Neuronal stem cell (in vitro differentiated cells): ENCODE measurements around the gene POLR2C.

ENCODE experiments used
- DNase-seq: peaks from one replicate; pipeline ENCODE4 v3.0.0-alpha.2; 2013; ENCODE audit warnings: low spot score
- H2AFZ ChIP-seq: one replicate; pipeline ENCODE4 v1.6.1; 2013; ENCODE audit warnings: mild to moderate bottlenecking, low read length, inconsistent platforms
- H2AK5ac ChIP-seq: 2 replicates; pipeline ENCODE4 v1.6.1; 2013; ENCODE audit warnings: low read depth, mild to moderate bottlenecking, inconsistent platforms, low read length, moderate library complexity, mixed read lengths
- H2BK120ac ChIP-seq: 2 replicates; pipeline ENCODE4 v1.6.1; 2013; ENCODE audit warnings: low read depth, mild to moderate bottlenecking, inconsistent platforms, low read length, moderate library complexity, mixed read lengths
- H2BK12ac ChIP-seq: one replicate; pipeline ENCODE4 v1.6.1; 2013; ENCODE audit warnings: low read length, inconsistent platforms
- H2BK15ac ChIP-seq: 2 replicates; pipeline ENCODE4 v1.6.1; 2013; ENCODE audit warnings: mild to moderate bottlenecking, low read length, inconsistent platforms, mixed read lengths
- H2BK5ac ChIP-seq: one replicate; pipeline ENCODE4 v1.6.1; 2013; ENCODE audit warnings: inconsistent platforms, mild to moderate bottlenecking, low read length, moderate library complexity
- H3K14ac ChIP-seq: one replicate; pipeline ENCODE4 v1.6.1; 2013; ENCODE audit warnings: low read length, inconsistent platforms
- H3K18ac ChIP-seq: 2 replicates; pipeline ENCODE4 v1.6.1; 2013; ENCODE audit warnings: low read length, inconsistent platforms
- H3K23ac ChIP-seq: 2 replicates; pipeline ENCODE4 v1.6.1; 2013; ENCODE audit warnings: low read depth, mild to moderate bottlenecking, mixed read lengths, low read length, inconsistent platforms; ENCODE audit not compliant: poor library complexity
- H3K27ac ChIP-seq: replicated peaks from 3 replicates; pipeline ENCODE4 v1.5.1; 2013; ENCODE audit warnings: low read length, inconsistent platforms
- H3K27me3 ChIP-seq, 3 experiments: 2 replicates each; pipeline ENCODE4 v1.6.1; 2013; ENCODE audit warnings: low read length in 3 of 3, mild to moderate bottlenecking in 2 of 3, inconsistent platforms in 1 of 3, low read depth in 1 of 3, mixed read lengths in 1 of 3, moderate library complexity in 1 of 3; ENCODE audit not compliant: control insufficient read depth in 3 of 3, insufficient read depth in 3 of 3
- H3K36me3 ChIP-seq, 2 donors: replicated peaks in 1 of 2; 2 replicates each; pipeline ENCODE4 v1.6.1; 2013; ENCODE audit warnings: low read length in 2 of 2; ENCODE audit not compliant: control insufficient read depth in 2 of 2, insufficient read depth in 2 of 2
- H3K4ac ChIP-seq: 2 replicates; pipeline ENCODE4 v1.6.1; 2013; ENCODE audit warnings: inconsistent platforms, mild to moderate bottlenecking, low read length, moderate library complexity
- H3K4me1 ChIP-seq, 2 donors: 1 replicate in 1 of 2; 2 replicates in 1 of 2; pipeline ENCODE4 v1.6.1; 2013; ENCODE audit warnings: low read length in 2 of 2, low read depth in 1 of 2; ENCODE audit not compliant: control insufficient read depth in 2 of 2, insufficient read depth in 1 of 2
- H3K4me2 ChIP-seq: one replicate; pipeline ENCODE4 v1.6.1; 2013; ENCODE audit warnings: mild to moderate bottlenecking, low read length, inconsistent platforms; ENCODE audit not compliant: insufficient read depth, poor library complexity, severe bottlenecking
- H3K4me3 ChIP-seq, 2 donors: 2 replicates each; pipeline ENCODE4 v1.5.1; 2013; ENCODE audit warnings: low read length in 2 of 2, mild to moderate bottlenecking in 2 of 2, inconsistent platforms in 1 of 2, moderate library complexity in 1 of 2
- H3K79me1 ChIP-seq: one replicate; pipeline ENCODE4 v1.6.1; 2013; ENCODE audit warnings: low read depth, mild to moderate bottlenecking, inconsistent platforms, low read length, moderate library complexity
- H3K9ac ChIP-seq: one replicate; pipeline ENCODE4 v1.6.1; 2013; ENCODE audit warnings: mild to moderate bottlenecking, low read depth, low read length, inconsistent platforms; ENCODE audit not compliant: poor library complexity
- H3K9me3 ChIP-seq, 2 donors: replicated peaks in 1 of 2; 2 replicates each; pipeline versions ENCODE3 to v1.6.1; 2013; ENCODE audit warnings: low read length in 2 of 2, mild to moderate bottlenecking in 2 of 2, inconsistent platforms in 1 of 2, low read depth in 1 of 2, mixed read lengths in 1 of 2, moderate library complexity in 1 of 2; ENCODE audit not compliant: control insufficient read depth in 2 of 2, insufficient read depth in 1 of 2
- H4K8ac ChIP-seq: one replicate; pipeline ENCODE4 v1.6.1; 2013; ENCODE audit warnings: low read depth, mild to moderate bottlenecking, inconsistent platforms, low read length, moderate library complexity
- H4K91ac ChIP-seq: one replicate; pipeline ENCODE4 v1.6.1; 2013; ENCODE audit warnings: low read length, low read depth, mild to moderate bottlenecking, inconsistent platforms; ENCODE audit not compliant: poor library complexity
- WGBS, 2 donors: extraction: QIAGEN DNeasy Blood & Tissue Kit; methylation state at CpG; one replicate each; pipeline ENCODE4 v1.1.7; 2013; ENCODE audit warnings: missing lambda C conversion rate in 2 of 2, mixed read lengths in 1 of 2; ENCODE audit not compliant: insufficient read length in 2 of 2, insufficient replicate concordance in 1 of 2; ENCODE audit errors: extremely low coverage in 2 of 2; 5-methylcytosine and 5-hydroxymethylcytosine counted together

POLR2C gene

GRCh38 chr16:57432505-57432904, 30.0 kb upstream of the POLR2C start:
- Histone ChIP-seq H3K23ac (no peak overlapping the region), H3K4ac (no peak overlapping the region), H3K9ac (no peak overlapping the region), H4K91ac (no peak overlapping the region), H3K4me3 (no peak overlapping the region), H3K36me3 (peaks cover 45 to 94% of the 10 kb centered on the region in 2 donors), H3K14ac (no peak overlapping the region), H2BK120ac (no peak overlapping the region), H3K9me3 (no peaks in the 10 kb centered on the region), H2AK5ac (no peak overlapping the region), H3K79me1 (no peaks in the 10 kb centered on the region), H3K4me2 (no peak overlapping the region), H3K18ac (no peak overlapping the region), H3K4me1 (no peaks in the 10 kb centered on the region), H3K27ac (no peak overlapping the region), H2BK12ac (no peak overlapping the region), H2BK5ac (no peak overlapping the region), H2BK15ac (no peak overlapping the region), H2AFZ (no peak overlapping the region), H4K8ac (no peak overlapping the region), H3K27me3 (no peaks in the 10 kb centered on the region)
- WGBS, 2 donors: no CpG with 5 or more reads among the region's 2 CpGs
- no peak for DNase-seq

GRCh38 chr16:57432989-57433388, 29.5 kb upstream of the POLR2C start:
- H4K8ac ChIP-seq: no peak overlapping the region
- no peak overlapping the region for H2BK15ac ChIP-seq
- H3K4me2 ChIP-seq: no peak overlapping the region
- no peak overlapping the region for H2BK120ac ChIP-seq
- H3K4me3 ChIP-seq: no peak overlapping the region
- no CpG with 5 or more reads among the region's 3 CpGs for WGBS, 2 donors
- no peak overlapping the region for H3K9ac ChIP-seq
- peaks cover 45 to 94% of the 10 kb centered on the region in 2 donors for H3K36me3 ChIP-seq
- no peaks in the 10 kb centered on the region for H3K79me1 ChIP-seq
- H2BK5ac ChIP-seq: no peak overlapping the region
- H2BK12ac ChIP-seq: no peak overlapping the region
- no peaks in the 10 kb centered on the region for H3K4me1 ChIP-seq
- no peaks in the 10 kb centered on the region for H3K9me3 ChIP-seq
- no peak overlapping the region for H4K91ac ChIP-seq
- H3K27me3 ChIP-seq: no peaks in the 10 kb centered on the region
- no peak overlapping the region for H3K4ac ChIP-seq
- no peak for DNase-seq
- H3K18ac ChIP-seq: no peak overlapping the region
- H3K14ac ChIP-seq: no peak overlapping the region
- no peak overlapping the region for H3K27ac ChIP-seq
- no peak overlapping the region for H3K23ac ChIP-seq
- H2AK5ac ChIP-seq: no peak overlapping the region
- no peak overlapping the region for H2AFZ ChIP-seq

- H2BK120ac ChIP-seq: no peak overlapping the region
- H3K9me3 ChIP-seq: no peaks in the 10 kb centered on the region
- no peak overlapping the region for H3K4me3 ChIP-seq
- no peak overlapping the region for H2AFZ ChIP-seq
- no peak overlapping the region for H3K23ac ChIP-seq
- H2BK15ac ChIP-seq: no peak overlapping the region
- H3K14ac ChIP-seq: no peak overlapping the region
- H2BK12ac ChIP-seq: no peak overlapping the region
- no peak overlapping the region for H3K4ac ChIP-seq
- no peak overlapping the region for H4K91ac ChIP-seq
- no peaks in the 10 kb centered on the region for H3K4me1 ChIP-seq
- no peaks in the 10 kb centered on the region for H3K79me1 ChIP-seq
- H3K9ac ChIP-seq: no peak overlapping the region
- H3K36me3 ChIP-seq: peaks cover 43 to 94% of the 10 kb centered on the region in 2 donors
- H2BK5ac ChIP-seq: no peak overlapping the region
- H3K27me3 ChIP-seq: no peaks in the 10 kb centered on the region
- no peak overlapping the region for H3K18ac ChIP-seq
- H2AK5ac ChIP-seq: no peak overlapping the region
- H3K4me2 ChIP-seq: no peak overlapping the region
- H3K27ac ChIP-seq: no peak overlapping the region
- no CpG with 5 or more reads among the region's 2 CpGs for WGBS, 2 donors
- DNase-seq: no peak
- H4K8ac ChIP-seq: no peak overlapping the region
These were observed 28.5 kb upstream of the POLR2C start for GRCh38 chr16:57434003-57434402.

GRCh38 chr16:57435838-57436237, 26.6 kb upstream of the POLR2C start:
- WGBS, 2 donors: no CpG with 5 or more reads among the region's 1 CpG
- H3K18ac ChIP-seq: no peak overlapping the region
- no peak overlapping the region for H3K14ac ChIP-seq
- no peak overlapping the region for H2BK15ac ChIP-seq
- no peaks in the 10 kb centered on the region for H3K27me3 ChIP-seq
- no peaks in the 10 kb centered on the region for H3K9me3 ChIP-seq
- H2BK5ac ChIP-seq: no peak overlapping the region
- H3K79me1 ChIP-seq: no peaks in the 10 kb centered on the region
- H2BK12ac ChIP-seq: no peak overlapping the region
- H4K8ac ChIP-seq: no peak overlapping the region
- H3K4me3 ChIP-seq: no peak overlapping the region
- DNase-seq: no peak
- H3K4me1 ChIP-seq: no peaks in the 10 kb centered on the region
- no peak overlapping the region for H3K27ac ChIP-seq
- H4K91ac ChIP-seq: no peak overlapping the region
- no peak overlapping the region for H2AK5ac ChIP-seq
- H3K4ac ChIP-seq: no peak overlapping the region
- no peak overlapping the region for H3K23ac ChIP-seq
- no peak overlapping the region for H3K4me2 ChIP-seq
- no peak overlapping the region for H3K9ac ChIP-seq
- peaks cover 39 to 92% of the 10 kb centered on the region in 2 donors for H3K36me3 ChIP-seq
- no peak overlapping the region for H2AFZ ChIP-seq
- no peak overlapping the region for H2BK120ac ChIP-seq
